AG10803 (cell line): Measurements from ENCODE around the gene WDR82.
"Not testable (repeated sequence)": the region's sequence is repeated elsewhere in the genome, so short reads cannot be mapped to it uniquely, and the experiment has no call there.

ENCODE experiments used
- DNase-seq: peaks from one replicate; pipeline ENCODE4 v3.0.0; 2010; ENCODE audit warnings: low read depth
- H3K4me3 ChIP-seq: 2 replicates; pipeline ENCODE4 v1.5.1; 2011; ENCODE audit warnings: mild to moderate bottlenecking, low read length, control low read depth
- TF ChIP-seq, protein P1 (sequence below): conservative IDR thresholded peaks from 2 replicates; pipeline ENCODE4 v1.5.1; 2011; ENCODE audit warnings: mild to moderate bottlenecking, low read length, control low read depth, inconsistent platforms

WDR82 gene

DNA sequence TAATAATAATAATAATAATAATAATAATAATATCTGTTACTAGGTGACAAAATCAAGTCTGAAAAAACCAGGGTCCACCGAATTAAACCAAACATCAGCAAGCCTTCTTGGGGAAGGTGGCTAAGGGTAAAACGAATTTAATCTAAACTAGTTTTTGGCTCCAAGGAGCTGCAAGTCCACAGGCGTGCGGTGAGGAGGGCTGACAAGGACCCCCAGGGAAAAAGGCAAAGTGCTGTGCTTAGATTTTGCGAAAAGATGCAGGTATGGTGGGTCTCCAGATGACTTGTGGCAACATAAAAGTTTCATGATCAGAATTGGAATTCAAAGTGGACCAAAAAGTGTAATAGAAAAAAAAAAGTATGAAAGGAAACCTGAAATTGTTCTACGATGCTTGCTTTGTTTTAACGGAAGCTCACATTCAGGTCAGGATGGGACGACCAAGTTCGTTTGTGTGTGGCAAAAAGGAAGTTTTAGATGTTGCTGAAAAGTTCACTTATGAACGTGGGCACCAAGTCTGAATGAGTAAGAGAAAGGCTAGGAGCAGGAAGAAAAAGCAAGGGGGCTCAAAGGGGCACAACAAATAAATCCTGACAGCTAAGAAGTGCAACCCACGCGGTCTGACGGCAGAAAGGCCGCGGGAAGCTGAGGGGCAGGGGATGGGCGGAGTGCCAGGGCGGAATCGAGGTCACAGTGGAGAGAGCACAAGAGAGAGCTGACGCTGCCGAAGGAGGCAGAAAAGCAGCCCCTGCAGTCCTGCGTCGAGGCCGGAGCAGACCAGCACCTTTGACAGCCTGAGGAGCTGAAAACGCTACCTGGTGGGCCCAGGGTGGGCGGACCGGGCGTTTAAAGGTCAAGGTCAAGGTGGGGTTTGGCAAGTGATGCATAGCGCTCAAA is 1.1 kb downstream of the WDR82 start:
- DNase-seq = peak; percentile 45
- TF ChIP-seq, protein P1, sequence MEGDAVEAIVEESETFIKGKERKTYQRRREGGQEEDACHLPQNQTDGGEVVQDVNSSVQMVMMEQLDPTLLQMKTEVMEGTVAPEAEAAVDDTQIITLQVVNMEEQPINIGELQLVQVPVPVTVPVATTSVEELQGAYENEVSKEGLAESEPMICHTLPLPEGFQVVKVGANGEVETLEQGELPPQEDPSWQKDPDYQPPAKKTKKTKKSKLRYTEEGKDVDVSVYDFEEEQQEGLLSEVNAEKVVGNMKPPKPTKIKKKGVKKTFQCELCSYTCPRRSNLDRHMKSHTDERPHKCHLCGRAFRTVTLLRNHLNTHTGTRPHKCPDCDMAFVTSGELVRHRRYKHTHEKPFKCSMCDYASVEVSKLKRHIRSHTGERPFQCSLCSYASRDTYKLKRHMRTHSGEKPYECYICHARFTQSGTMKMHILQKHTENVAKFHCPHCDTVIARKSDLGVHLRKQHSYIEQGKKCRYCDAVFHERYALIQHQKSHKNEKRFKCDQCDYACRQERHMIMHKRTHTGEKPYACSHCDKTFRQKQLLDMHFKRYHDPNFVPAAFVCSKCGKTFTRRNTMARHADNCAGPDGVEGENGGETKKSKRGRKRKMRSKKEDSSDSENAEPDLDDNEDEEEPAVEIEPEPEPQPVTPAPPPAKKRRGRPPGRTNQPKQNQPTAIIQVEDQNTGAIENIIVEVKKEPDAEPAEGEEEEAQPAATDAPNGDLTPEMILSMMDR = no peak

DNA sequence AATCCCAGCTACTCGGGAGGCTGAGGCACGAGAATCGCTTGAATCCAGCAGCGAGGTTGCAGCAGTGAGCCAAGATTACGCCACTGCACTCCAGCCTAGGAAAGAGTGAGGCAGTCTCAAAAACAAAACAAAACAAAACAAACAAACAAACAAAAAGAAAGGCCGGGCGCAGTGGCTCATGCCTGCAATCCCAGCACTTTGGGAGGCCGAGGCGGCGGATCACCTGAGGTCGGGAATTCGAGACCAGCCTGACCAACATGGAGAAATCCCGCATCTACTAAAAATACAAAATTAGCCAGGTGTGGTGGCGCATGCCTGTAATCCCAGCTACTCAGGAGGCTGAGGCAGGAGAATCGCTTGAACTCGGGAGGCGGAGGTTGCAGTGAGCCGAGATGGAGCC is 3.7 kb downstream of the WDR82 start:
- DNase-seq, H3K4me3 ChIP-seq: not testable (repeated sequence)

More for the DNA sequence above, 1.1 kb downstream of the WDR82 start:
- peak overlapping the region; percentile 97 for H3K4me3 ChIP-seq

DNA sequence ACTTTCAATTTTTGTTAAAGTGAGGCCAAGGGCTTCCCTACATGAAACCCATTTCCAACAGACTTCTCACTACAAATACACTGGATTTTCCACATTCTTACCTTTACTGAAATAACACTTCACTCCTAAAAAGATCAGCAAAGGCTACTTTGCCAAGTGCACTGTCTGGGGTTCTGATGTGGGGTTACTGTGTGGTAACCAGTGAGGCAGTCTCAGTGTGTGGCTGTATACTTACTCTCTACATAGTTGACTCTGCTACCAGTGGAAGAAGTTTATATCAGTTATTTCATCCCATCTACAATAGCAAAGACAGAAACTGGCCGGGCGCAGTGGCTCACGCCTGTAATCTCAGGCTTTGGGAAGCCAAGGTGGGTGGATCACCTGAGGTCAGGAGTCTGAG is 5.6 kb downstream of the WDR82 start:
- no peak overlapping the region for H3K4me3 ChIP-seq
- TF ChIP-seq, protein P1 = no peak

DNA sequence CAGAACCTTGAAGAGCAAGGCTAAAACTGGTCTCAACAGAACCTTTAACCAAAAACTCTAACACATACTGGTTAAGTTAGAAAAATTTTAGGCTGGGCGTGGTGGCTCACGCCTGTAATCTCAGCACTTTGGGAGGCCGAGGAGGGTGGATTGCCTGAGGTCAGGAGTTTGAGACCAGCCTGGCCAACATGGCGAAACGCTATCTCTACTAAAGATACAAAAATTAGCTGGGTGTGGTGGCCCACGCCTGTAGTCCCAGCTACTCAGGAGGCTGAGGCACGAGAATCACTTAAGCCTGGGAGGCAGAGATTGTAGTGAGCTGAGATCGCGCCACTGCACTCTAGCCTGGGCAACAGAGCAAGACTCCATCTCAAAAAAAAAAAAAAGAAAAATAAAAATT is 6.3 kb downstream of the WDR82 start:
- not testable (repeated sequence) for H3K4me3 ChIP-seq, DNase-seq

More for the DNA sequence above, 5.6 kb downstream of the WDR82 start:
- DNase-seq = no peak

DNA sequence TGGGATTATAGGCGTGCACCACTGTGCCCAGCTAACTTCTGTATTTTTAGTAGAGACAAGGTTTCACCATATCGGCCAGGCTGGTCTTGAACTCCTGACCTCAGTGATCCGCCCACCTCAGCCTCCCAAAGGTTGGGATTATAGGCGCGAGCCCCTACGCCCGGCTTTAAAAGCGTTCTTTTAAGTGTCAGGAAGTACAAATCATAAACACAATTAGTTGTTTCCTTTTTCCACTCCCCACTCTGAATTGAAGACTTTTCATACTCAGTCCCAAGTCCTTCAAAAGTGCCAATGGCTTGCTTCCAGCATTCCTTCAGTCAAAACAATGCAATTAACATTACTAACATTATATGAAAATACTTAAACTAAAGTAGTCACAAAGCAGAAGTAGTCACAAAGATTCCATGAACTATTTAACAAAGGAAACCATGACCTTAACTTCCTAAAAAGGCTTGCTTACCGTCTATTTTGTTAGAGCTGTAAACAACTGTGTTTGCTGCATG is 8.1 kb downstream of the WDR82 start:
- DNase-seq = peak; percentile 57
- H3K4me3 ChIP-seq = no peak overlapping the region
- TF ChIP-seq, protein P1 = no peak

DNA sequence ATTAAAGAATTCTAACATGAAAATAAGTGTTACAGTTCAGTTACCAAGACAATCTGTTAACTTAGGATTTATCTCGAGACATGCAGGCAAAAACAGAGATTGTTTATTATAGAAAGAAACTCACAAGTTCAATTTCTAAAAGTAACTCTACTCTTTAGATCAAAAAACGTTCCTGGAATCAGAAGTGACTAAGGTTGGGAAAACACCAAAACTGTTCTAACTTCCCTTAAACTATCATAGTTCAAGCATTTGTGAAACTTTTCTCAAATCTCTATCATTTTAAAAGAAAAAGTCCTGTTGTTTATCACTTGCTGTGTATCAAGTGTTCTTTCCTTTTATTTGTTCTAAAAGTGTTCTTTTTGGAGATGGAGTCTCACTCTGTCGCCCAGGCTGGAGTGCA is 8.7 kb downstream of the WDR82 start:
- no peak for DNase-seq
- H3K4me3 ChIP-seq = no peak overlapping the region
- TF ChIP-seq, protein P1 = no peak

DNA sequence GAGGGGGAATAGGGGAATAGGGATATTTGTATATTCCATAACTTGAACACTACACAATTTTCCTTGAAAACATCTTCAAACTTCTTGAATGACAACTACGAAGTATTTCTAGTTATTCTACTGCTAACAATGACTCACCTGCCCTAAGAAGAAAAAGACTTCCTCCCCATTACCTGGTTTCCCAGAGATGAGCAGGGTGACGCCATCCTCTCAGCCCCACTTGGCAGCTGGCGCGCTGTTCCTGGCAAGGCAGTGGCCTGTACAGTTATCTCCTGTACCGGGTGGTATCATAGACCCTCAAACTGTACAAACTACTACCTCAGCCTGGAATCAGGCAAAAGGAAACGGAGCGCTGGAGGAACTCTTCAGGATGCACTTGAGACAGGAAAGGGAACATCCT is 10.4 kb downstream of the WDR82 start:
- no peak overlapping the region for H3K4me3 ChIP-seq
- DNase-seq = no peak
- TF ChIP-seq, protein P1 = no peak

DNA sequence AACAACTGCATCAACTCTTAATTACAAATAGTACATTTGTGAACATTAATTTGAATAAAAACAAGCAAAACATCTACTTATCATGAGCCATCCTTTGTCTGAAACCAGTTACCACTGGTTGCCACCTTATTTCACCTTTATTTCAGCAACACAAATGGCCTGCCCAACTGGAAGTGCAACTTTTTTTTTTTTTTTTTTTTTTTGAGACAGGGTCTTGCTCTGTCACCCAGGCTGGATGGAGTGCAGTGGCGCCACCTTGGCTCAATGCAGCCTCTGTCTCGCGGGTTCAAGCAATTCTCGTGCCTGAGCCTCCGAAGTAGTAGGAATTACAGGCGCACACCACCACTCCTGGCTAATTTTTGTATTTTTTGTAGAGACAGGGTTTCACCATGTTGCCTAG is 13.1 kb downstream of the WDR82 start:
- no peak overlapping the region for H3K4me3 ChIP-seq
- TF ChIP-seq, protein P1 = no peak
- no peak for DNase-seq
